ENCODE data around the gene HOXD9. TPM values are rescaled to one million over a fixed set of nuclear protein-coding genes. Genes with fewer than 3 reads are reported as not detected.

The HOXD9 gene
- polyA plus RNA-seq, 3 donors = not detected

DNA sequence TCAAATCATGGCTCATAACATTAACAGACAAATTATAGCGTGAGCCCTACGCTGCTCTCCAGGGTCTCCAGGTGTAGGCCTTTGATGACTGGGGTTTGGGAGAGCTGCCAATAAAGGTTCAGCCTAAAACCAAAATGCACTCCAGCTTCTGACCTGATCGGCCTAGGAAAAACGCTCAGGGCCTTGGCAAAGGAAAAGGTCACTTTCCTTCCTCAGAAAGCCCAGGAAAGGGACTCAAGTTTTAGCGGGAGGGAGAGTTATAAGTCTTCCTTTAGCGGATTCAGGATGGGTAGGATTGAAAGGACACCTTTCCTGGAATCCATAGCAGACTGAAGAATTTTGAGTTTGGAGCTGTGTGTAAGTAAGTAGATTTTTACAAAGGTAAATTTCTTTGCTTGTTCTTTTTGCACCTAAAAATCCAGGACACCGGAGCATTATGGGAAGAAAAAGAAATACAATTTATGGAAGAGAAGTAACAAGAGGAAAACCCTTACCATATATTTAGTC, 47.5 kb upstream of the HOXD9 start:
- H3K4me3 ChIP-seq (replicated peaks in 1 of 3; ENCODE audit: low read depth in 2 of 3, low read length in 3 of 3) = no peak overlapping the region
- no peaks in the 10 kb centered on the region for H3K79me2 ChIP-seq (ENCODE audit: insufficient read depth, low read length)
- peaks cover 0 to 9% of the 10 kb centered on the region in 2 donors for H3K4me1 ChIP-seq (ENCODE audit: control insufficient read depth in 1 of 2, insufficient read depth in 2 of 2, low read length in 2 of 2)
- peaks cover 89 to 97% (median 94%) of the 10 kb centered on the region in 3 donors for H3K27me3 Mint-ChIP-seq (ENCODE audit: low read depth in 3 of 3)
- DNase-seq = no peak
- no peaks in the 10 kb centered on the region for H3K36me3 ChIP-seq (replicated peaks in 1 of 2; ENCODE audit: control insufficient read depth in 1 of 2, insufficient read depth in 2 of 2, low read length in 2 of 2)
- WGBS (ENCODE audit: insufficient coverage) = no CpG with 5 or more reads among the region's 7 CpGs
- no peak overlapping the region for H3K9ac ChIP-seq (ENCODE audit: insufficient read depth, low read length, poor library complexity, severe bottlenecking)
- no peak overlapping the region for H2AFZ ChIP-seq (ENCODE audit: insufficient read depth, low read depth, low read length, poor library complexity, severe bottlenecking)
- H3K27ac ChIP-seq (ENCODE audit: low read depth in 1 of 2, low read length in 2 of 2) = no peak overlapping the region
- peaks cover 18% of the 10 kb centered on the region for H3K4me1 Mint-ChIP-seq
- H3K4me3 Mint-ChIP-seq = peak overlapping the region in 1 of 2 donors; percentile 60
- H3K9me3 ChIP-seq (replicated peaks in 1 of 2; ENCODE audit: control insufficient read depth in 1 of 2, insufficient read depth in 1 of 2, low read length in 2 of 2) = peaks cover 7 to 53% of the 10 kb centered on the region in 2 donors
- intact Hi-C loops (cut with micrococcal nuclease) = loop anchor here in 1 of 2 donors (5.0 kb wide), 1 partner anchor 37 kb away; no protein-coding TSS in a partner anchor
- peaks cover 0 to 9% of the 10 kb centered on the region in 2 donors for H3K36me3 Mint-ChIP-seq
- no peak overlapping the region for H3K27ac Mint-ChIP-seq
- TF ChIP-seq, protein P1, sequence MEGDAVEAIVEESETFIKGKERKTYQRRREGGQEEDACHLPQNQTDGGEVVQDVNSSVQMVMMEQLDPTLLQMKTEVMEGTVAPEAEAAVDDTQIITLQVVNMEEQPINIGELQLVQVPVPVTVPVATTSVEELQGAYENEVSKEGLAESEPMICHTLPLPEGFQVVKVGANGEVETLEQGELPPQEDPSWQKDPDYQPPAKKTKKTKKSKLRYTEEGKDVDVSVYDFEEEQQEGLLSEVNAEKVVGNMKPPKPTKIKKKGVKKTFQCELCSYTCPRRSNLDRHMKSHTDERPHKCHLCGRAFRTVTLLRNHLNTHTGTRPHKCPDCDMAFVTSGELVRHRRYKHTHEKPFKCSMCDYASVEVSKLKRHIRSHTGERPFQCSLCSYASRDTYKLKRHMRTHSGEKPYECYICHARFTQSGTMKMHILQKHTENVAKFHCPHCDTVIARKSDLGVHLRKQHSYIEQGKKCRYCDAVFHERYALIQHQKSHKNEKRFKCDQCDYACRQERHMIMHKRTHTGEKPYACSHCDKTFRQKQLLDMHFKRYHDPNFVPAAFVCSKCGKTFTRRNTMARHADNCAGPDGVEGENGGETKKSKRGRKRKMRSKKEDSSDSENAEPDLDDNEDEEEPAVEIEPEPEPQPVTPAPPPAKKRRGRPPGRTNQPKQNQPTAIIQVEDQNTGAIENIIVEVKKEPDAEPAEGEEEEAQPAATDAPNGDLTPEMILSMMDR (IDR thresholded peaks at IDR 0.05) = no peak
- H3K4me2 ChIP-seq (replicated peaks; ENCODE audit: extremely low read depth, low read length, poor library complexity, severe bottlenecking) = no peak overlapping the region
- H4K20me1 ChIP-seq (ENCODE audit: insufficient read depth, low read length) = no peaks in the 10 kb centered on the region
- peaks cover 94 to 100% of the 10 kb centered on the region in 2 donors for H3K27me3 ChIP-seq (ENCODE audit: control insufficient read depth in 2 of 2, insufficient read depth in 2 of 2, low read length in 2 of 2)
- H3K9me3 Mint-ChIP-seq = peaks cover 2 to 37% (median 21%) of the 10 kb centered on the region in 7 donors

DNA sequence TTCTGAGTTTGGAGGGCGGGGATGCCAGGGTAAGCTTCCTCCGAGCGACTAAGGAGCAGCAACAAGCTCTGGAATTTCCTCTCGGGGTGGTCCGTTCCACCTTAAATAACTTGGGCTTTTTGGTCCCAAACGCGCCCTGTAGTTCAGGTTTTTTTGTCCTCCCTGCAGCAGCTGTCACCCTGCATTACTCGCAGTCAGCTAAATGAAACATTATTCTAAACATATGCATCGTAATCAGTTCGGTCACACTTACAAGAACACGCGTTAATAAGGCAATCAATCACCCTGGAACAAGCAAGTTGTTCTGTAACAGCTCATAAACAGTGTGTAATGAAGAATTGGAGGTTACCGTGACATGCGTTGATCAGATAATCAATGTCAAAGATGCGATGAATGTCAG, 47.0 kb upstream of the HOXD9 start:
- H3K9me3 ChIP-seq (replicated peaks in 1 of 2; ENCODE audit: control insufficient read depth in 1 of 2, insufficient read depth in 1 of 2, low read length in 2 of 2) = peaks cover 7 to 55% of the 10 kb centered on the region in 2 donors
- no peak overlapping the region for H2AFZ ChIP-seq (ENCODE audit: insufficient read depth, low read depth, low read length, poor library complexity, severe bottlenecking)
- H3K9ac ChIP-seq (ENCODE audit: insufficient read depth, low read length, poor library complexity, severe bottlenecking) = no peak overlapping the region
- H3K27ac ChIP-seq (ENCODE audit: low read depth in 1 of 2, low read length in 2 of 2) = no peak overlapping the region
- H3K27me3 Mint-ChIP-seq (ENCODE audit: low read depth in 3 of 3) = peaks cover 84 to 95% (median 91%) of the 10 kb centered on the region in 3 donors
- H3K36me3 ChIP-seq (replicated peaks in 1 of 2; ENCODE audit: control insufficient read depth in 1 of 2, insufficient read depth in 2 of 2, low read length in 2 of 2) = no peaks in the 10 kb centered on the region
- H3K9me3 Mint-ChIP-seq = peaks cover 4 to 37% (median 22%) of the 10 kb centered on the region in 7 donors
- TF ChIP-seq, protein P1 (IDR thresholded peaks at IDR 0.05) = no peak
- no peaks in the 10 kb centered on the region for H4K20me1 ChIP-seq (ENCODE audit: insufficient read depth, low read length)
- H3K4me3 Mint-ChIP-seq = peak overlapping the region in 1 of 2 donors; percentile 52
- H3K79me2 ChIP-seq (ENCODE audit: insufficient read depth, low read length) = no peaks in the 10 kb centered on the region
- H3K27ac Mint-ChIP-seq = no peak overlapping the region
- peaks cover 18% of the 10 kb centered on the region for H3K4me1 Mint-ChIP-seq
- no peak overlapping the region for H3K4me2 ChIP-seq (replicated peaks; ENCODE audit: extremely low read depth, low read length, poor library complexity, severe bottlenecking)
- peaks cover 91 to 96% of the 10 kb centered on the region in 2 donors for H3K27me3 ChIP-seq (ENCODE audit: control insufficient read depth in 2 of 2, insufficient read depth in 2 of 2, low read length in 2 of 2)
- H3K36me3 Mint-ChIP-seq = peaks cover 0 to 9% of the 10 kb centered on the region in 2 donors
- peaks cover 0 to 12% of the 10 kb centered on the region in 2 donors for H3K4me1 ChIP-seq (ENCODE audit: control insufficient read depth in 1 of 2, insufficient read depth in 2 of 2, low read length in 2 of 2)
- H3K4me3 ChIP-seq (replicated peaks in 1 of 3; ENCODE audit: low read depth in 2 of 3, low read length in 3 of 3) = no peak overlapping the region
- DNase-seq = no peak
- intact Hi-C loops (cut with micrococcal nuclease) = loop anchor here in 1 of 2 donors (5.0 kb wide), 1 partner anchor 37 kb away; no protein-coding TSS in a partner anchor
- WGBS (ENCODE audit: insufficient coverage) = 4% methylated on average over 8 of the region's 15 CpGs

Data from CD14-positive monocyte (primary cell).